Cerebellar nuclear complex (tissue), 1 donor: ENCODE measurements around the gene BCL2.

Source experiments
- DNase-seq, 2 experiments: peaks; one replicate each; lab custom pipeline; 2025; lab: John Stamatoyannopoulos, UW

Gene BCL2

DNA sequence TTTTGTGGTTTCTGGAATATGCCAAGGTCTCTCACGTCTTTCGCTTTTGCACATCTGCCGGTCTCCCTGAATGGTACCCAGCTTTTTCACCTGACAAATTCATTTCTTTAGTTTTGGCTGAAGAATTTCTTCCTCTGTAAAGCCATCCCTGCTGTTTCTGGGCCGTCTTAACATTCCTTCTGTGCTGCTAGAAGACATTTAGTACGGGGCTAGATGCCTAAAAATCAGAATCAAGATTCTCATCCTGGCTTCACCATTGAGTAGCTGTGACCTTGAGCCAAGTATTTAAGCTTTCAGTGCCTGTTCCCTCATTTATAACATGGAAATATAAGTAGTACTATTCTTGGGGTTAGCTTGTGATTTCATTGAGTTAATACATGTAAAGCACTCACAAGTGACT is 6.4 kb upstream of the BCL2 start:
- no peak for DNase-seq

- DNase-seq = no peak
Observed at GRCh38 chr18:63325086-63325686, 5.6 kb upstream of the BCL2 start.

DNA sequence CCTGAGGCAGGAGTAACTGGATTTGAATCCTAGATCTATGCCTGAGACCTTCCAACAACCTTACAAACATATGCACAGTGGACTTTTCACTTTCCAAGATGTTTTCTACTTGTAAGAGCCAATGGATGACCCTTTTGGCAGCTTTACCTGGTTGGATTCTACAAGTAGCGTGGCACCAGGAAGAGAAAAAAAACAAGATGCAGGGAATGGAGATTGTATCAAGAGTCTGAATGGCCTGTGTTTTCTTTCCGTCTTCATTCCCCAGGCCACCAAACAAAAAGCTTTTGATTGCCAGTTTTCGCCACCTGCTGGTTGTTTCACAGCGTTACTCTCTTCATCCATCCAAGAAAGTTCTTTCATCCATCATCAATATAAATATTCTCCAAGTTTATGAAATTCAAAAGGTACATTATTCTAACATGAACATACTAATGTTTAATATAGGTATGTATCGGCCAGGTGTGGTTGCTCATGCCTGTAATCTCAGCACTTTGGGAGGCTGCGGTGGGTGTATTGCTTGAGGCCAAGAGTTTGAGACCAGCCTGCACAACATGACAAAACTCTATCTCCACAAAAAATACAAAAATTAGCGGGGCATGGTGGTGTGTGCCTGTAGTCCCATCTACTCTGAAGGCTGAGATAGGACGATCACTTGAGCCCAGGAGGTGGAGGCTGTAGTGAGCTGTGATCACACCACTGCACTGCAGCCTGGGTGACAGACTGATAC is 3.5 kb upstream of the BCL2 start:
- DNase-seq = no peak

DNA sequence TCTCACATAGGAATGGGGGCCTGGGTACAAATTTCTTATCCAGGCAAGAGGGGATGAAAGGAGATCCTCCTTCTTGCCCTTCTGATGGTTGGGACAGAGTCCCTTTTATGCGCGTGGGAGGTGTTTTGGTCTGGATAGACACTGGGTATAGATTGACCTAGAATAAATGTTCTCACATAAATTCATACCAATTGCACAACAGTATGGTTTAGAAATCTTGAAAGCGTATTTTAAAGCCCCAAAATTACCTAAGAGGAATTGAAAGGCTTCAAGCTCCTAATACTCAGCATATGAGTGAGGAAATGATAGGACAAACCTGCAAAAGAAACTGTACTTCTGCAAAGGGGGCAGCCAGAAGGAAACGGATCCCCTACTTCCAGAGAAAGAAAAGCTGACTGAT is 2.6 kb upstream of the BCL2 start:
- DNase-seq = no peak

DNA sequence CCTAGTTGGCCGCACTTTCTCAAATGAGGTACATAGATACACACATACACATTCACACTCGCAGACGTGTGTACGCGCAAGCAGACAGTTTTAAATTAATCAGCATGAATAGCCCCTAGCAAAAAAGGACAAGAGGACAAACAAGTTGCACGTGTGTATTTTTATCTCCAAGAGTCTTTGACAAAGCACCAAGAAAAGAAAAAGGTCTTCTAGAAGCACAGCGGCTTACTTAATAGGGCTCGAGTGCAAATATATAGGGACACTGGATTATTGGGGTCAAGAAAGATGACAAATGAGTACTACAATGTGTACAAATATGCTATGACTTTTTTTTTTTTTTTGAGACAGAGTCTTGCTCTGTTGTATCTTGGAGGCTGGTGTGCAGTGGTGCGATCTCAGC is 1.7 kb upstream of the BCL2 start:
- no peak for DNase-seq

- DNase-seq = no peak
Observed at GRCh38 chr18:63320975-63321265, 1.4 kb upstream of the BCL2 start.

DNA sequence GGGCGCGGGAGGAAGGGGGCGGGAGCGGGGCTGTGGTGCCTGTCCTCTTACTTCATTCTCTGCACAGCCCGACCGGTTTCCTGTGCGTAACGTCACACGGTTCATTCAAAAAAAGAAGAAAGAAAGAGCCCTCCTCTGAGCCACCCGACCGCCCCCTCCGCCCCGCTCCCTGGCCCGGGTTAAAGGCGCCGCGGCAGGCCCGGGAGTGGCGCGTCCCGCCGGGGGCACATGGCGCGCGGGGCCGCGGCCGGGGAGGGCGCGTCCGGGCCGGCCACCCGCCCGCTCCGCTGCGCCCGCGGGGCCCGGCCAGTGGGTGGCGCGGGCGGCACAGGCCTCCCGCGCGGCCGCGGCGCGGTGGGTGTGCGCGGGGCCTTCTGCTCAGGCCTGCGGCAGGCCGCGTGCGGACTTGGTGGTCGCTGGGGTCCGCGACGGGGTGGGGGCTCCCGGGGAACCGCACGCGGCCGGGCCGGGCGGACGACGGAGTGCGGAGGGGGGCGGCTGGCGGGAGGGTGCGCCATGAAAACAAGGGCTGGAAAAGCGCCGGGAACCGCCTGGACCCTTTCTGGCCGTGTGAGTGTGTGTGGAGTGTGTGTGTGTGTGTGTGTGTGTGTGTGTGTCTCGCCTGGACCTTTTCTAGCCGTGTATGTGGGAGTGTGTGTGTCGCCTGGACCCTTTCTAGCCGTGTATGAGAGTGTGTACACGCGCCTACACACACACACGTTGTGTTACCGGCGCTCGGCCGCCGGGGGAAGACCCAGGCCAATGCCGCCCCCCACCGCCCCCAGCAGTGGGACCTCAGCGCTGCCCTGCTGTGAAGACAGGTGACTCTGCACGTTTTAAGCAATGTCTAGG is 780 bp upstream of the BCL2 start:
- no peak for DNase-seq

DNA sequence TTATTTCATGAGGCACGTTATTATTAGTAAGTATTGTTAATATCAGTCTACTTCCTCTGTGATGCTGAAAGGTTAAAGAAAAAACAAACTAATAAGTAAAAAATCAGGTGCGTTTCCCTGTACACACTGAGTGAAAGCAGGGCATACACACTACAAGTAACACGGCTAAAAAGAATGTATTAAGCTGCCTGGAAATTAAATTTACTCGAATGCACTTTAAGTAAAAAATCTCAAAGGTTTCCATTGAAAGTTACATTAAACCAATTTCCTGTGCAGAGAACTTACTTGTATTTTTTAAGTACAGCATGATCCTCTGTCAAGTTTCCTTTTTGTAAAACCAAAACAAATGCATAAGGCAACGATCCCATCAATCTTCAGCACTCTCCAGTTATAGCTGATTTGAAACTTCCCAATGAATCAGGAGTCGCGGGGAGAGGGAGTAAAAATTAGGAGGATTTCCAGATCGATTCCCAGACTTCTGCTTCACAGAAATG is 633 bp downstream of the BCL2 start:
- no peak for DNase-seq

GRCh38 chr18:63317982-63318888 is 1.3 kb downstream of the BCL2 start:
- no peak for DNase-seq

DNA sequence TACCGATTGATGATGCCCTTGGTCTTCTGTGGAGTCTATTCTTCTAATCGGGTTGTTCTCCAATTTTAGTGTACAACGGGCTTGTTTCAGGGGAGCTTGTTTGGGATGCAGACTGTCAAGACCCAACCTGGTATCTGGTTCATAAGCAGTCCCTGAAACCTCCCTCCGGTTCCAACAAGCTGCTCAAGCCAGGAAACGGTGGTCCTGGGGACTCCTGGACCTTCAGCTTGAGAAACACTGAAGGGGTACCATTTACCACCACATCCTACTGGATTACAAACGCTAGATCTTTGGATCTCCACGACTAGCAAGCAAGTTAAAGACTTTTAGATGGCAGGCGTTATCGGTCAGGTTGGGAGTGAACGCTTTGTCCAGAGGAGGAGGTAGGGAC is 2.0 kb downstream of the BCL2 start:
- DNase-seq = no peak

GRCh38 chr18:63316612-63317555 is 2.7 kb downstream of the BCL2 start:
- DNase-seq = no peak

- DNase-seq = no peak
Observed at GRCh38 chr18:63315876-63316275, 3.7 kb downstream of the BCL2 start.

- no peak for DNase-seq
Observed at GRCh38 chr18:63315131-63315662, 4.4 kb downstream of the BCL2 start.

GRCh38 chr18:63314062-63314790 is 5.3 kb downstream of the BCL2 start:
- DNase-seq = no peak

- DNase-seq = no peak
Observed at GRCh38 chr18:63313396-63313917, 6.1 kb downstream of the BCL2 start.

- no peak for DNase-seq
Observed at GRCh38 chr18:63312737-63313395, 6.7 kb downstream of the BCL2 start.

GRCh38 chr18:63312019-63312409 is 7.6 kb downstream of the BCL2 start:
- DNase-seq = no peak

DNA sequence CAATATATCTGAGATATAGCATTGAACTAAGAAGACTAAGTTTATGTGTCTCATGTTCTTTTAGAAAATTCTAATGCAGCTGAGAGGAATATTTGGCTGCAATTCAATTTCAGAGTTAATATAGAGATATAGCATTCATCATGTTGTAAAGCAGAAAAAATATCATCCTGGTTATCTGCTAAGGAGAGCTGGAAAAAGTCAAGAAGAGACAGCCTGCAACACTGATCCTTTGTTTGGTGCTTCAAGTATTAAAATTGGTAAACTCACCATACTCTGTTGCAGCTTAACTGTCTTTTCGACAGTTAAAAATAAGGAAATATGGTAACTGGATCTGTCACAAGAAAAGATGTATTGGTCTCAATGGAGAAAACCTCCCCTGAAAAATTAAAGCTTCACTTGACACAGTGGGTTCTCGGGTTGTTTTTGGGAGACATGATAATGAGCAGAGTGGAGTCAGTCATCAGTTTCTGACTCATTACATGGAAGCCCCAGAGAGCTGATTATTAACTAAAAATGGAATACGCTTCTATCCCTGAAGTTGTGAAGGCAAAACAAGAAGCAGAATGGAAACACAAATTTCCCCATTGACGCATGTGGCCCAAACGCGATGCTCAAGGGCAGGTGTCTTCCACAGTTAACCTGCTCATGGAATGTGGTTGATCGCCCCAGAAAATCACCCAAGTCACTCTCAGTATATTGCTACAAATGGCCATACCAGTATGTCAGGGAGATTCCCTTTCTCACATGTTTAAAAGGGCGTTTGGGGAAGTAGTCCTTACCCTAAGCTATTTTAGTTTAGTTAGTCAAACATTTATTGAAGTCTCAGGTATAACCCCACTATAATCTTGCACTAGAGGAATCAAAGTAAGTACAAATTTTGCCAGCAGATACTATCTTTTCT is 8.2 kb downstream of the BCL2 start:
- no peak for DNase-seq
